ENCODE results near the gene ZNF839. TPM values are rescaled to one million over a fixed set of nuclear protein-coding genes. Genes with fewer than 3 reads are reported as not detected.

ZNF839 gene
- total RNA-seq, 4 donors from 2014 or later, result 4.7 to 7.2 (median 6.1) TPM

- peak overlapping the region; percentile 75 to 99 (median 85) for H3K4me3 ChIP-seq
- TF ChIP-seq, protein P1, sequence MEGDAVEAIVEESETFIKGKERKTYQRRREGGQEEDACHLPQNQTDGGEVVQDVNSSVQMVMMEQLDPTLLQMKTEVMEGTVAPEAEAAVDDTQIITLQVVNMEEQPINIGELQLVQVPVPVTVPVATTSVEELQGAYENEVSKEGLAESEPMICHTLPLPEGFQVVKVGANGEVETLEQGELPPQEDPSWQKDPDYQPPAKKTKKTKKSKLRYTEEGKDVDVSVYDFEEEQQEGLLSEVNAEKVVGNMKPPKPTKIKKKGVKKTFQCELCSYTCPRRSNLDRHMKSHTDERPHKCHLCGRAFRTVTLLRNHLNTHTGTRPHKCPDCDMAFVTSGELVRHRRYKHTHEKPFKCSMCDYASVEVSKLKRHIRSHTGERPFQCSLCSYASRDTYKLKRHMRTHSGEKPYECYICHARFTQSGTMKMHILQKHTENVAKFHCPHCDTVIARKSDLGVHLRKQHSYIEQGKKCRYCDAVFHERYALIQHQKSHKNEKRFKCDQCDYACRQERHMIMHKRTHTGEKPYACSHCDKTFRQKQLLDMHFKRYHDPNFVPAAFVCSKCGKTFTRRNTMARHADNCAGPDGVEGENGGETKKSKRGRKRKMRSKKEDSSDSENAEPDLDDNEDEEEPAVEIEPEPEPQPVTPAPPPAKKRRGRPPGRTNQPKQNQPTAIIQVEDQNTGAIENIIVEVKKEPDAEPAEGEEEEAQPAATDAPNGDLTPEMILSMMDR (IDR thresholded peaks at IDR 0.05), result no peak
- no peaks in the 10 kb centered on the region for H3K9me3 ChIP-seq
- intact Hi-C loops (cut with DNase I), result no loop called here
- peaks cover 0 to 20% (median under 1%) of the 10 kb centered on the region in 3 donors for H3K36me3 ChIP-seq
- H3K27ac ChIP-seq, result peak overlapping the region; percentile 90 to 96 (median 93)
- no peak for DNase-seq
- H3K4me1 ChIP-seq, result peaks cover 15 to 36% (median 19%) of the 10 kb centered on the region in 3 donors
- H3K27me3 ChIP-seq, result no peaks in the 10 kb centered on the region
- WGBS, 2 donors, result 14 to 15% methylated on average over 6 to 7 of the region's 53 CpGs
These were observed 43.8 kb downstream of the ZNF839 start for GRCh38 chr14:102363182-102363943.

DNA sequence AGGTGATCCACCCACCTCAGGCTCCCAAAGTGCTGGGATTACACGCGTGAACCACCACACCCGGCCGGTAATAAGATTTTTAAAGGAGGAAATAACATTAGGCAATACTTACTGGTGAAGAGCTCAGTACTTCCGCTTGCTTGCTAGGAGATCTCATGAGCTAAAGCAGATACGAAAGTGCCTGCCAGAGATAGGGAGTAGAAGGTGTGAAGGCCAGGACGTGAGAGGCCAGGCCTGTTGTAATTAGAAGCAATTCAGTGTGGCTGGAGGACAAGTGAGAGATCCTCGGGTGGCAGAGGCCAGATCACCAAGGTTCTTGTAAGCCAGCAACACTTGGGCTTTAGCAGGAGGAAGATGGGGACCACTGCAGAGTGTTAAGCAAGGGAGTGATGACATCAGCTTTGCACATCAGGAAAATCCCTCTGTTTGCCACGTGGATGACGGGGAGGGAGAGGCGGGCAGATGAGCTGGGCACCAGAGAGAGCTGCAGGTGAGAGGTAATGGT lies 50.8 kb downstream of the ZNF839 start:
- H3K36me3 ChIP-seq, result peaks cover 0 to 6% (median 0%) of the 10 kb centered on the region in 3 donors
- no peak overlapping the region for H3K4me3 ChIP-seq
- no peak for TF ChIP-seq POLR2A (IDR thresholded peaks at IDR 0.05)
- TF ChIP-seq, protein P1 (IDR thresholded peaks at IDR 0.05), result no peak
- WGBS, 2 donors, result 64 to 70% methylated on average over 10 to 11 of the region's 11 CpGs
- DNase-seq, result no peak
- no peaks in the 10 kb centered on the region for H3K9me3 ChIP-seq
- no peaks in the 10 kb centered on the region for H3K27me3 ChIP-seq
- H3K4me1 ChIP-seq, result peaks cover 0 to 12% (median 0%) of the 10 kb centered on the region in 3 donors
- intact Hi-C loops (cut with DNase I), result no loop called here
- H3K27ac ChIP-seq, result no peak overlapping the region

GRCh38 chr14:102371361-102371760 lies 51.8 kb downstream of the ZNF839 start:
- intact Hi-C loops (cut with DNase I), result no loop called here
- DNase-seq, result no peak
- Histone ChIP-seq H3K27me3 (no peaks in the 10 kb centered on the region), H3K9me3 (no peaks in the 10 kb centered on the region), H3K36me3 (peaks cover 0 to 7% (median 0%) of the 10 kb centered on the region in 3 donors), H3K4me3 (no peak overlapping the region), H3K27ac (no peak overlapping the region), H3K4me1 (peaks cover 0 to 12% (median 0%) of the 10 kb centered on the region in 3 donors)
- WGBS, 2 donors, result 77 to 86% methylated on average over 4 of the region's 4 CpGs
- TF ChIP-seq, protein P1 (IDR thresholded peaks at IDR 0.05), result no peak
- TF ChIP-seq POLR2A (IDR thresholded peaks at IDR 0.05), result no peak

GRCh38 chr14:102373110-102373509 lies 53.6 kb downstream of the ZNF839 start:
- Histone ChIP-seq H3K4me3 (no peak overlapping the region), H3K4me1 (peaks cover 0 to 12% (median 0%) of the 10 kb centered on the region in 3 donors), H3K9me3 (no peaks in the 10 kb centered on the region), H3K36me3 (peaks cover 0 to 25% (median 0%) of the 10 kb centered on the region in 3 donors), H3K27me3 (no peaks in the 10 kb centered on the region), H3K27ac (no peak overlapping the region)
- intact Hi-C loops (cut with DNase I), result no loop called here
- 78 to 81% methylated on average over 3 of the region's 3 CpGs for WGBS, 2 donors
- no peak for DNase-seq
- TF ChIP-seq, protein P1 (IDR thresholded peaks at IDR 0.05), result no peak
- no peak for TF ChIP-seq POLR2A (IDR thresholded peaks at IDR 0.05)

DNA sequence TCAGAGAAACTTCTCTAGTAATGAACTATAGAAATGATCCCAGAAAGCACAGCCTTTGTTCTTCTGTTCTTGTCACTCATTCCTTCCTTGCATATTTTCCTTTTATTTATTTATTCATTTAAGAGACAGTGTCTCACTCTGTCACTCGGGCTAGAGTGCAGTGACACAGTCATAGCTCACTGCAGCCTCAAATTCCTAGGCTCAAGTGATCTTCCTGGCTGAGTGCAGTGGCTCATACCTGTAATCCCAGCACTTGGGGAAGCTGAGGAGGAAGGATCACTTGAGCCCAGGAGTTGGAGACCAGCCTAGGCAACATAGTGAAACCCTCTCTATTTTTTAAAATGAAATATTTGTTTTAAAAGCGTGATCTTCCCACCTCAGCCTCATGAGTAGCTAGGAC lies 54.7 kb downstream of the ZNF839 start:
- DNase-seq, result no peak
- Histone ChIP-seq H3K27ac (no peak overlapping the region), H3K4me1 (peaks cover 0 to 12% (median 0%) of the 10 kb centered on the region in 3 donors), H3K9me3 (no peaks in the 10 kb centered on the region), H3K27me3 (no peaks in the 10 kb centered on the region), H3K4me3 (no peak overlapping the region), H3K36me3 (peaks cover 0 to 35% (median 0%) of the 10 kb centered on the region in 3 donors)
- intact Hi-C loops (cut with DNase I), result no loop called here
- WGBS, 2 donors, result 69 to 79% methylated on average over 2 of the region's 2 CpGs
- no peak for TF ChIP-seq POLR2A (IDR thresholded peaks at IDR 0.05)
- TF ChIP-seq, protein P1 (IDR thresholded peaks at IDR 0.05), result no peak
